Fibroblast of pulmonary artery (primary cell): ENCODE results near the gene PLA2G6.

Experiments used
- DNase-seq: peaks from one replicate; pipeline ENCODE4 v3.0.0-alpha.2; 2010; ENCODE audit warnings: low read depth
- H3K4me3 ChIP-seq: replicated peaks from 2 replicates; pipeline ENCODE4 v1.5.1; 2011; ENCODE audit warnings: low read depth, mild to moderate bottlenecking, control low read depth, low read length, moderate library complexity
- TF ChIP-seq, protein P1 (sequence below): IDR thresholded peaks from 2 replicates; pipeline ENCODE4 v1.5.1; 2011; ENCODE audit warnings: mild to moderate bottlenecking, control low read depth, low read length, inconsistent platforms; ENCODE audit errors: missing control alignments

PLA2G6 gene

DNA sequence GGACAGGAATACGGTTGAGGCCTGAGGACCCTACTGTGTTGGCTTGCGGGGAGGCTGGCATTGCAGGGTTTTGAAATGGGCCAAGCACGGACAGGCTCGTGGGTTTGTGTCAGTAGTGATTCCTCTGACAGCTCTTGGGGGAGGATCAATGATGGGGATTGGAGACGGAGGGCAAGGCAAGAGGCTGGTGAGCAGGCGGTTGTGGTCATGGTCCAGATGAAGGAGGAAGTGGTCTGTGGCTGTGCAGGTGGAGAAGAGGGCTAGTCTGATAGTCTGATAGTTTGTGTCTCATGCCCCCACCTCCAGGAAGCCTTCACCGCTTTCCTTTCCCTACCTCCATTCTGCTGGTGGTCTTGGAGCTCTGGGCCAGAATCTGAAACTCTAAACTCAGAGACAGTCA lies 23.2 kb upstream of the PLA2G6 start:
- DNase-seq: peak; percentile 18
- TF ChIP-seq, protein P1, sequence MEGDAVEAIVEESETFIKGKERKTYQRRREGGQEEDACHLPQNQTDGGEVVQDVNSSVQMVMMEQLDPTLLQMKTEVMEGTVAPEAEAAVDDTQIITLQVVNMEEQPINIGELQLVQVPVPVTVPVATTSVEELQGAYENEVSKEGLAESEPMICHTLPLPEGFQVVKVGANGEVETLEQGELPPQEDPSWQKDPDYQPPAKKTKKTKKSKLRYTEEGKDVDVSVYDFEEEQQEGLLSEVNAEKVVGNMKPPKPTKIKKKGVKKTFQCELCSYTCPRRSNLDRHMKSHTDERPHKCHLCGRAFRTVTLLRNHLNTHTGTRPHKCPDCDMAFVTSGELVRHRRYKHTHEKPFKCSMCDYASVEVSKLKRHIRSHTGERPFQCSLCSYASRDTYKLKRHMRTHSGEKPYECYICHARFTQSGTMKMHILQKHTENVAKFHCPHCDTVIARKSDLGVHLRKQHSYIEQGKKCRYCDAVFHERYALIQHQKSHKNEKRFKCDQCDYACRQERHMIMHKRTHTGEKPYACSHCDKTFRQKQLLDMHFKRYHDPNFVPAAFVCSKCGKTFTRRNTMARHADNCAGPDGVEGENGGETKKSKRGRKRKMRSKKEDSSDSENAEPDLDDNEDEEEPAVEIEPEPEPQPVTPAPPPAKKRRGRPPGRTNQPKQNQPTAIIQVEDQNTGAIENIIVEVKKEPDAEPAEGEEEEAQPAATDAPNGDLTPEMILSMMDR: no peak
- no peak overlapping the region for H3K4me3 ChIP-seq

DNA sequence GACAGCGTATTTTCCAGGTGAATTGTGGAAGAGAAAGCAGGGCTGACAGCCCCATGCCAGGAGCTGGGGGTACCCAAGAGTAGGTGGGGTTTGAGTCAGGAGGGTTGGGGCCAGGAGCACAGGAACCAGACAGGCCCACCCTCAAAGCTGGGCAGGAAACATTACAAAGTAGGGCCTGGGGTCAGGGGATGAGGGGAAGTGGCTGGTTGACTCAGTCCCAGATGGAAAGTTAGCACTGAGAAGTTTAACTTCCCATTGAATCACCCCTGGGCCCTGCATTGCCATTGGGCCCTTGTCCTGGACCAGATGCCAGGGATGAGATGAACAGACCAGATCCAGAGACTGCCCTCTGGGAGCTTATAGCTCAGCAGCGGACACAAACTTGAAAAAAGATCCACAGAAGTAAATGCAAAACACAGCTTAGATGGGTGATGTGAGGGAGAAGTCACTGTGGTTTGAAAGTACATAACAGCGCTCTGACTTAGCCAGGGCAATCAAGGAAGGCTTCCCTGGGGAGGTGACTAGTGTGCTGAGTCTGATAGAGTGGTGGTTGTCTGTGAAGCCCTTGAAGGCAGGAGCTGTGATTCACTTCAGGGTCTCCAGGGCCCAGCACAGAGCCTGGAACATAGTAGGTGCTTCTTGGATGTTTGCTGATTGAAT lies 22.4 kb upstream of the PLA2G6 start:
- TF ChIP-seq, protein P1: no peak
- peak; percentile 36 for DNase-seq
- H3K4me3 ChIP-seq: peak overlapping the region; percentile 83

DNA sequence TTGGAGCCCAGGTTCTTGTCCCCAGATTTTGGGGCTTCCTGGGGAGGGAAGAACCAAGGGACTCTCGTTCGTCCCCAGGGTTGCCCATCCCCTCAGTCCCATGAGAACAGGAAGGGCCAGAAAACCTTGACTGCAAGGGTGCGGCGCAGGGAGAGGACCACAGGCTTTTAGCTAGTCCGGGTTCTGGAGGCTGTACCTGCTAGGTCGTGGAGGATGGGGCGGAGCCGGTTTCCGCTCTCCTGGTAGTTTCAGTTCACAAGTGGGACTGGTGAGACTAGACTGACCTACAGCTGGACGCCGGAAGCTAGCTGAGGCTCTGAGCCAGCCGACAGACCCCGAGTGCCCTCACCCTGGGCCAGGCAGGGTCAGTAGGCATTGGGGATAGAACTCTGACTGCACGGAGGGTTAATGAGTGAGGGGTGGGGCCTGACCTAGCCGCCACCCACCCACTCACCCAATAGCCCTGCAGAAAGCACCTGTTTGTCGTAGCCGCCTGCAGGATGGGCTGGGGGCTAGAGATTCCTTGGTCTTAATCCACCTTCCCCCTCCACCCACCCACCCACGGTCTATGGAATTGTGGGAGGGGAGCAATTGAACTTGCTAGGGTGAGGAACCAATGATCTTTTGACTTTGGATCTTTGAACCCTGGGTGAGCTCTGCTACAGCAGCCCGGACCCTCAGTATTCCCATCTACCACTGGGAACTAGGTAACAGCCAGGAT lies 21.6 kb upstream of the PLA2G6 start:
- DNase-seq: peak; percentile 50
- TF ChIP-seq, protein P1: no peak
- peak overlapping the region; percentile 83 for H3K4me3 ChIP-seq

DNA sequence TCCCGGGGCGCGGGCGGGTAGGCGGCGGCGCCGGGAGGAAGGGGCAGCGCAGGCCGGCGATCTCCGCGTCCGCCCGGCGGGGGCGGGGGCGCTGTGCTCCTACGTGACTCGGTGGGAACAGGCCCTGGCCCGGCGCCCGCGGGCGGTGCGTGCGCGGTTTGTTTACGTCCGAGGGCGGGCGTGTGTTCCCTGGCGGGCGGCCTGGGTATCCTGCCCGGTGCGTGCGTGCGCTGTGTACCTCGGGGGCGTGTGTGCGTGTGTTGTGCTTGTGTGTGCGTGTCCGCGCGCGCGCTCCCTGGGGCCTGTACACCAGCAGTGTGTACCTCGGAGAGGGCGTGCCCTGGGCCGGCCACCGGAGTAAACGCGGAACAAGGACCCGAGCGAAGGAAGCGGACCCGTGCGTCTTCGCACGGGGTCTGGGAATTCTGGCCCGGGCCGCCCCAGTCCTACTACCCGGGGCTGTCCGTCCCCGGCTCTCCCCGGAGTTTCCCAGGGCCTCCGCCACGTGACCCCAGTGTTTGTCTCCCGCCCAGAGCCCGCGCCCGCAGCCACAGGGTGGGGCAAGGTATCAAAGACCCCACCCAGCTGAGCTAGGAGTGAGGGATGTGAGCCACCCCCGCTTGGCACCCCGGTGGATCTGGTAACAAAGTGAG lies 20.9 kb upstream of the PLA2G6 start:
- peak; percentile 94 for DNase-seq
- TF ChIP-seq, protein P1: no peak

DNA sequence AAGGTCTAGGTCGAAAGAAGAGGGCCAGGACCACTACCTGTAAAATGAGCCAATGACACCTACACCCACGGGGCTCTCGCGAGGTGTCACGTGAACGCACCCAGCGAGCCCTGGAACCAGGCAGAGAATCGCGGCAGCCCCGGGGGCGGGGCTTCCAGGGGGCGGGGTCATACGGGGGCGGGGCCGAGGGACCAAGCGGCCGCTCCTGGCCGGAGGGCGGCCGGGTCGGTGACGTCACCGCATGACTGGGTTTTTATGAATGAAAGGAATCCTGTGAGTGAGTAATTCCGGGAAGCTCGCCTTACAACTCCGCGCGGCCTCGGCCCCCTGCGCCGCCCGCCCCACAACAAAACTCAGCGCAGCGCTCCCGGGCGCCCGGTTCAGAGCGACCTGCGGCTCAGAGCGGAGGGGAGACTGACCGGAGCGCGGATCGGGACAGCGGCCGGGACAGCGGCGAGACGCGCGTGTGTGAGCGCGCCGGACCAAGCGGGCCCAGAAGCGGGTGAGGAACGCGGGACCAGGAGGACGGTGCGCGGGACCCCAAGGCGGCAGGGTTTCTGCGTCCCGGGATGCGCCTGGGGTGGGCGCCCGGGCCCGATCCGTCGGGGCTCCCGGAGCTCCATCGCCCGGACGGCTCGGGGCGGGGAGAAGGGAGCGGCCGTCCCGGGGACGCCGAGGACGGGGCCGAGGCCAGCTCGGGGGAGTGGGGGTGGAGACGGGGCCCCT lies 20.2 kb upstream of the PLA2G6 start, which contains the start of gene MAFF:
Gene MAFF (plus strand): TSS at position 284 of the 726 bp plus-strand sequence. CDS start 11,860 bp downstream, outside the sequence.
- peak; percentile 98 for DNase-seq
- TF ChIP-seq, protein P1: no peak
- peak within 1 kb of the TSS; percentile 83 for H3K4me3 ChIP-seq

More for the DNA sequence above, 20.9 kb upstream of the PLA2G6 start:
- H3K4me3 ChIP-seq: peak overlapping the region; percentile 83

DNA sequence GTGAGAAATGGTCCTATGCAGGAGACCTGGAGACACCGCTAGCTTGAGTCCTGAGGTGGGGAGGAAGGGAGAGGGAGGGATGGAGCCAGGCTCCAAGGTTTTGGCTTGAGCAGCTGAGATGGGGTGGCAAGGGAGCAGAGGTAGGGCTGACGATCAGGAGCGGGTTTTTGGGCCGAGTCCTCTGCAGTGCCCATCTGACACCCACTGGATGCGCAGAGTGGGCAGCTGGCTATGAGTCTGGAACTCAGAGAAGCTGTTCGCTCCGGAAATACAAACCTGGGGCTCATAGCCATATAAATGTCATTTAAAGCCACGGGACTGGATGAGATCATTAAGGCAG lies 19.7 kb upstream of the PLA2G6 start:
- no peak for DNase-seq
- H3K4me3 ChIP-seq: peak overlapping the region; percentile 51
- TF ChIP-seq, protein P1: no peak
